Body of pancreas (tissue), 4 donors: Measurements from ENCODE around the gene SERTAD1. TPM values are rescaled to one million over a fixed set of nuclear protein-coding genes. Genes with fewer than 3 reads are reported as not detected.

ENCODE experiments used
- ATAC-seq: fragments of 150-250 bp; one replicate; pipeline ENCODE4 v1.9.1; 2016
- DNase-seq, 4 donors: peaks; one replicate each; pipeline ENCODE4 v3.0.0-alpha.2; 2019
- H3K27ac ChIP-seq, 4 donors: fragments of 200-600 bp; sonication (generic); 1 replicate in 3 of 4; 2 replicates in 1 of 4; pipeline versions ENCODE4 v1.5.1 to v1.6.1; 2016 to 2019; ENCODE audit warnings: mild to moderate bottlenecking in 1 of 4, mixed read lengths in 1 of 4, moderate library complexity in 1 of 4
- H3K27me3 ChIP-seq, 2 donors: fragments of 200-600 bp; sonication (generic); one replicate each; pipeline ENCODE4 v1.6.0; 2016; ENCODE audit warnings: mild to moderate bottlenecking in 1 of 2
- H3K36me3 ChIP-seq, 2 donors: fragments of 200-600 bp; sonication (generic); replicated peaks in 1 of 2; 2 replicates each; pipeline ENCODE4 v1.5.1; 2016; ENCODE audit warnings: low read depth in 2 of 2; ENCODE audit not compliant: insufficient read depth in 1 of 2
- H3K4me1 ChIP-seq: fragments of 200-600 bp; sonication (generic); one replicate; pipeline ENCODE4 v1.6.0; 2016
- H3K4me3 ChIP-seq, 2 donors: fragments of 200-600 bp; sonication (generic); 1 replicate in 1 of 2; 2 replicates in 1 of 2; pipeline ENCODE4 v1.5.1; 2016 to 2019
- H3K9me3 ChIP-seq, 3 donors: fragments of 200-600 bp; sonication (generic); 1 replicate in 2 of 3; 2 replicates in 1 of 3; pipeline ENCODE4 v1.5.1; 2016
- CTCF ChIP-seq, 7 experiments: fragments of 450-650 bp in 4 of 7; fragments of 200-600 bp in 3 of 7; sonication (generic) in 3 of 7; IDR thresholded peaks; one replicate each; pipeline ENCODE4 v1.5.1; 2016 to 2019; ENCODE audit warnings: antibody characterized with exemption in 7 of 7
- POLR2A ChIP-seq, 3 donors: fragments of 450-650 bp; IDR thresholded peaks; one replicate each; pipeline ENCODE4 v1.6.1; 2016; ENCODE audit warnings: antibody characterized with exemption in 3 of 3, mild to moderate bottlenecking in 2 of 3
- WGBS, 2 donors: methylation state at CpG; one replicate each; pipeline ENCODE4 v1.1.5; 2017; 5-methylcytosine and 5-hydroxymethylcytosine counted together
- intact Hi-C: fragments of 100-400 bp; cut with DNase I; formaldehyde crosslinking; loops from one replicate; pipeline ENCODE4 v1.15.1; 2023
- total RNA-seq, 2 donors: library from RNA; depleted of rRNA; stranded (reverse); fragments of >200 nt; gene quantifications; one replicate each; pipeline ENCODE4 v1.1.0, GENCODE V29; 2016

The SERTAD1 gene
- total RNA-seq, 2 donors from 2014 or later: 6.9 to 7.3 TPM

- 0 to 69% methylated on average over 1 to 13 of the region's 13 CpGs for WGBS, 2 donors
- intact Hi-C loops: no loop called here
- H3K27me3 ChIP-seq: no peaks in the 10 kb centered on the region
- no peak for ATAC-seq
- H3K36me3 ChIP-seq: no peaks in the 10 kb centered on the region
- no peaks in the 10 kb centered on the region for H3K4me1 ChIP-seq
- H3K27ac ChIP-seq: no peak overlapping the region
- H3K9me3 ChIP-seq: no peaks in the 10 kb centered on the region
- TF ChIP-seq POLR2A (IDR thresholded peaks at IDR 0.05): no peak
- TF ChIP-seq CTCF (IDR thresholded peaks at IDR 0.05): no peak
- no peak for DNase-seq
- no peak overlapping the region for H3K4me3 ChIP-seq
Measured at GRCh38 chr19:40394816-40395210, 31.0 kb downstream of the SERTAD1 start.

- Histone ChIP-seq H3K4me1 (no peaks in the 10 kb centered on the region), H3K4me3 (no peak overlapping the region), H3K36me3 (no peaks in the 10 kb centered on the region), H3K9me3 (no peaks in the 10 kb centered on the region), H3K27me3 (no peaks in the 10 kb centered on the region), H3K27ac (no peak overlapping the region)
- no peak for TF ChIP-seq POLR2A (IDR thresholded peaks at IDR 0.05)
- ATAC-seq (no peak), DNase-seq (no peak)
- intact Hi-C loops: no loop called here
- 76 to 81% methylated on average over 15 to 29 of the region's 41 CpGs for WGBS, 2 donors
Measured at GRCh38 chr19:40393894-40394815, 31.6 kb downstream of the SERTAD1 start.

GRCh38 chr19:40392894-40393517 lies 32.8 kb downstream of the SERTAD1 start:
- TF ChIP-seq CTCF (IDR thresholded peaks at IDR 0.05): peak in 4 of 7 experiments; percentile 15 to 36 (median 20)
- TF ChIP-seq POLR2A (IDR thresholded peaks at IDR 0.05): no peak
- no peaks in the 10 kb centered on the region for H3K36me3 ChIP-seq
- H3K27ac ChIP-seq: no peak overlapping the region
- 38 to 39% methylated on average over 7 to 9 of the region's 9 CpGs for whole genome bisulfite sequencing, 2 donors
- no peaks in the 10 kb centered on the region for H3K9me3 ChIP-seq
- no peaks in the 10 kb centered on the region for H3K27me3 ChIP-seq
- ATAC-seq (no peak), DNase-seq (peak in 3 of 4 donors; percentile 25 to 38 (median 33))
- no peak overlapping the region for H3K4me3 ChIP-seq
- intact Hi-C loops: no loop called here
- H3K4me1 ChIP-seq: no peaks in the 10 kb centered on the region

GRCh38 chr19:40392123-40392522 lies 33.7 kb downstream of the SERTAD1 start:
- H3K36me3 ChIP-seq: no peaks in the 10 kb centered on the region
- H3K27me3 ChIP-seq: no peaks in the 10 kb centered on the region
- no peaks in the 10 kb centered on the region for H3K4me1 ChIP-seq
- TF ChIP-seq POLR2A (IDR thresholded peaks at IDR 0.05) (no peak), CTCF (IDR thresholded peaks at IDR 0.05) (no peak)
- DNase-seq (no peak), ATAC-seq (no peak)
- intact Hi-C loops: no loop called here
- no peak overlapping the region for H3K4me3 ChIP-seq
- no peaks in the 10 kb centered on the region for H3K9me3 ChIP-seq
- H3K27ac ChIP-seq: no peak overlapping the region
- 78 to 88% methylated on average over 8 of the region's 8 CpGs for WGBS, 2 donors

- TF ChIP-seq POLR2A (IDR thresholded peaks at IDR 0.05): no peak
- no peak for TF ChIP-seq CTCF (IDR thresholded peaks at IDR 0.05)
- intact Hi-C loops: no loop called here
- no peak for ATAC-seq
- no peaks in the 10 kb centered on the region for H3K36me3 ChIP-seq
- no peaks in the 10 kb centered on the region for H3K27me3 ChIP-seq
- no peaks in the 10 kb centered on the region for H3K4me1 ChIP-seq
- DNase-seq: no peak
- no peaks in the 10 kb centered on the region for H3K9me3 ChIP-seq
- 80 to 87% methylated on average over 8 to 10 of the region's 10 CpGs for WGBS, 2 donors
- H3K4me3 ChIP-seq: no peak within 1 kb of the TSS
- no peak within 1 kb of the TSS for H3K27ac ChIP-seq
Measured at GRCh38 chr19:40390084-40390742, 35.6 kb downstream of the SERTAD1 start, which contains the start of gene HIPK4. HIPK4 (minus strand) TSS chr19:40390181; CDS start chr19:40389902, 279 bp downstream.
